ENCODE data around the gene MGMT.

The MGMT gene

GRCh38 chr10:129629911-129630310, 162.9 kb downstream of the MGMT start:
- DNase-seq, result no peak

- no peak for DNase-seq
These were observed 164.0 kb downstream of the MGMT start for GRCh38 chr10:129631006-129631405.

- no peak for DNase-seq
These were observed 165.0 kb downstream of the MGMT start for GRCh38 chr10:129631870-129632623.

GRCh38 chr10:129637010-129637409, 170.0 kb downstream of the MGMT start:
- no peak for DNase-seq

- no peak for DNase-seq
These were observed 170.8 kb downstream of the MGMT start for GRCh38 chr10:129637846-129638245.

- no peak for DNase-seq
These were observed 174.3 kb downstream of the MGMT start for GRCh38 chr10:129641351-129641750.

- no peak for DNase-seq
These were observed 174.9 kb downstream of the MGMT start for GRCh38 chr10:129641982-129642381.

GRCh38 chr10:129642427-129642826, 175.4 kb downstream of the MGMT start:
- no peak for DNase-seq

GRCh38 chr10:129643266-129643665, 176.2 kb downstream of the MGMT start:
- no peak for DNase-seq

GRCh38 chr10:129645487-129645886, 178.4 kb downstream of the MGMT start:
- no peak for DNase-seq

GRCh38 chr10:129646973-129647372, 179.9 kb downstream of the MGMT start:
- no peak for DNase-seq

- DNase-seq, result no peak
These were observed 180.5 kb downstream of the MGMT start for GRCh38 chr10:129647590-129647989.

GRCh38 chr10:129648856-129649255, 181.8 kb downstream of the MGMT start:
- no peak for DNase-seq

- DNase-seq, result no peak
These were observed 185.0 kb downstream of the MGMT start for GRCh38 chr10:129652021-129652420.

- no peak for DNase-seq
These were observed 185.6 kb downstream of the MGMT start for GRCh38 chr10:129652521-129653201.

- no peak for DNase-seq
These were observed 186.4 kb downstream of the MGMT start for GRCh38 chr10:129653428-129653827.

- no peak for DNase-seq
These were observed 186.8 kb downstream of the MGMT start for GRCh38 chr10:129653861-129654260.

GRCh38 chr10:129654461-129654860, 187.4 kb downstream of the MGMT start:
- DNase-seq, result no peak

GRCh38 chr10:129655007-129655678, 188.1 kb downstream of the MGMT start:
- no peak for DNase-seq

- no peak for DNase-seq
These were observed 188.6 kb downstream of the MGMT start for GRCh38 chr10:129655679-129656031.

- no peak for DNase-seq
These were observed 189.6 kb downstream of the MGMT start for GRCh38 chr10:129656642-129657041.

GRCh38 chr10:129657297-129658017, 190.4 kb downstream of the MGMT start:
- no peak for DNase-seq

- no peak for DNase-seq
These were observed 191.5 kb downstream of the MGMT start for GRCh38 chr10:129658376-129659072.

All from CD4-positive, alpha-beta T cell treated with Interleukin-15 for 1 hour (primary cell).